GM12878 (cell line): ENCODE measurements around the gene PPIB. TPM values are rescaled to one million over a fixed set of nuclear protein-coding genes. Genes with fewer than 3 reads are reported as not detected.

Experiments used
- BCL3 ChIP-seq: IDR thresholded peaks from 2 replicates; pipeline ENCODE4 v1.6.1; 2011; ENCODE audit warnings: borderline replicate concordance, low read depth, mild to moderate bottlenecking, moderate library complexity, low read length; ENCODE audit not compliant: insufficient read depth, poor library complexity, severe bottlenecking
- E2F8 ChIP-seq: fragments of 450-650 bp; IDR thresholded peaks from 2 replicates; pipeline ENCODE4 v1.6.1; 2018; ENCODE audit warnings: mild to moderate bottlenecking, low read depth, moderate library complexity; ENCODE audit not compliant: partially characterized antibody
- FOS ChIP-seq: IDR thresholded peaks from 3 replicates; pipeline ENCODE4 v1.6.1; 2011; ENCODE audit warnings: borderline replicate concordance; ENCODE audit not compliant: insufficient read length; ENCODE audit errors: extremely low read depth
- GATAD2B ChIP-seq: fragments of 450-650 bp; conservative IDR thresholded peaks from 2 replicates; pipeline ENCODE4 v1.6.1; 2017; ENCODE audit warnings: low read depth, mild to moderate bottlenecking, moderate library complexity
- KLF5 ChIP-seq: fragments of 450-650 bp; IDR thresholded peaks from 2 replicates; pipeline ENCODE4 v1.6.1; 2014; ENCODE audit warnings: mild to moderate bottlenecking; ENCODE audit not compliant: partially characterized antibody
- NKRF ChIP-seq: fragments of 450-650 bp; conservative IDR thresholded peaks from 2 replicates; pipeline ENCODE4 v1.6.1; 2017; ENCODE audit warnings: mild to moderate bottlenecking, moderate library complexity
- PAX5 ChIP-seq: IDR thresholded peaks from 2 replicates; pipeline ENCODE4 v1.6.1; 2011; ENCODE audit warnings: low read depth, low read length, borderline replicate concordance
- POLR2AphosphoS5 ChIP-seq: IDR thresholded peaks from 2 replicates; pipeline ENCODE4 v1.6.1; 2011; ENCODE audit warnings: mild to moderate bottlenecking, low read length, inconsistent platforms
- SKIL ChIP-seq: fragments of 450-650 bp; IDR thresholded peaks from 2 replicates; pipeline ENCODE4 v1.6.1; 2017; ENCODE audit warnings: mild to moderate bottlenecking, low read depth, inconsistent platforms; ENCODE audit not compliant: poor library complexity, severe bottlenecking
- SP1 ChIP-seq: IDR thresholded peaks from one replicate; pipeline ENCODE4 v1.6.1; 2011; ENCODE audit warnings: low read depth, low read length
- SREBF1 ChIP-seq: IDR thresholded peaks from 2 replicates; pipeline ENCODE4 v1.6.1; 2012; ENCODE audit warnings: mild to moderate bottlenecking, low read length
- SRF ChIP-seq, 2 experiments: IDR thresholded peaks; 2 replicates each; pipeline ENCODE4 v1.6.1; 2011; ENCODE audit warnings: low read depth in 2 of 2, low read length in 2 of 2, mild to moderate bottlenecking in 1 of 2, moderate library complexity in 1 of 2
- STAT1 ChIP-seq: fragments of 450-650 bp; conservative IDR thresholded peaks from 2 replicates; pipeline ENCODE4 v1.6.1; 2014; ENCODE audit warnings: antibody characterized with exemption, mild to moderate bottlenecking
- TCF3 ChIP-seq: IDR thresholded peaks from 2 replicates; pipeline ENCODE4 v1.6.1; 2012; ENCODE audit warnings: low read depth, mild to moderate bottlenecking, low read length, borderline replicate concordance; ENCODE audit not compliant: insufficient read depth
- USF1 ChIP-seq: IDR thresholded peaks from 2 replicates; pipeline ENCODE4 v1.6.1; 2011; ENCODE audit warnings: borderline replicate concordance, low read depth, mild to moderate bottlenecking, moderate library complexity, mixed read lengths, low read length; ENCODE audit not compliant: insufficient read depth; ENCODE audit errors: extremely low read length
- ZBED1 ChIP-seq: IDR thresholded peaks from 2 replicates; pipeline ENCODE4 v1.6.1; 2016; ENCODE audit warnings: borderline replicate concordance
- polyA plus RNA-seq, 11 experiments: library from polyadenylated mRNA; depleted of rRNA in 4 of 11; unstranded in 6 of 11; stranded (reverse) in 5 of 11; fragments of >200 nt; fragmentation: Nextera tagmentation in 4 of 11; fragmentation: Illumina TruSeq in 1 of 11; extraction: Ambion mirVana in 4 of 11; extraction: Trizol in 1 of 11; gene quantifications; 1 replicate in 1 of 11; 2 replicates in 10 of 11; pipeline versions ENCODE4 v1.2.1 to v1.2.3, GENCODE V29; 2011 to 2016; ENCODE audit warnings: inconsistent platforms in 2 of 11, missing spikeins in 2 of 11, low read depth in 1 of 11
- total RNA-seq, 4 experiments: library from RNA; depleted of rRNA in 3 of 4; stranded (reverse); fragments of >200 nt in 3 of 4; fragmentation: Illumina TruSeq in 1 of 4; extraction: Trizol in 1 of 4; gene quantifications; 2 replicates each; pipeline versions ENCODE4 v1.2.1 to v1.2.3, GENCODE V29; 2013 to 2021

PPIB gene
- total and polyA plus RNA-seq, 10 of the 15 experiments (the other 5 are each of a cell fraction or from before 2014, with no cell fraction given): 344 to 936 (median 508) TPM

GRCh38 chr15:64162869-64163658 is at the start of gene PPIB (continued):
- TF ChIP-seq E2F8: peak; percentile 46
- TF ChIP-seq NKRF: peak; percentile 94
- no peak; the same call in 1 of the 2 replicates for TF ChIP-seq PAX5
- no peak for TF ChIP-seq USF1
- TF ChIP-seq GATAD2B: no peak; the same call in 1 of the 2 replicates
- TF ChIP-seq FOS: no peak
- TF ChIP-seq ZBED1: no peak
- peak; percentile 98 for TF ChIP-seq POLR2AphosphoS5
- no peak for TF ChIP-seq SKIL
- 0 out of 2 replicates have a peak, but pooled peaks have one; percentile 14 for TF ChIP-seq STAT1
- no peak for TF ChIP-seq BCL3
- peak; percentile 89 for TF ChIP-seq SP1
- TF ChIP-seq KLF5: peak; percentile 98
- TF ChIP-seq SRF (IDR thresholded peaks at IDR 0.05; ENCODE audit: low read depth in 2 of 2, low read length in 2 of 2): 0 out of 4 replicates have a peak, but pooled peaks have one; percentile 14 to 29
- TF ChIP-seq SREBF1: peak; percentile 95
- TF ChIP-seq TCF3: peak; percentile 61; the same call in 1 of the 2 replicates
